Activated CD8-positive, alpha-beta memory T cell treated with anti-CD3 and anti-CD28 coated beads, Interleukin-2, amount 50 U/mL, for 24 hours (primary cell): ENCODE measurements around the gene EFNA5.

Experiments used
- DNase-seq: peaks from one replicate; pipeline ENCODE4 v3.0.0-alpha.2; 2020; ENCODE audit errors: extremely low read depth

The EFNA5 gene

DNA sequence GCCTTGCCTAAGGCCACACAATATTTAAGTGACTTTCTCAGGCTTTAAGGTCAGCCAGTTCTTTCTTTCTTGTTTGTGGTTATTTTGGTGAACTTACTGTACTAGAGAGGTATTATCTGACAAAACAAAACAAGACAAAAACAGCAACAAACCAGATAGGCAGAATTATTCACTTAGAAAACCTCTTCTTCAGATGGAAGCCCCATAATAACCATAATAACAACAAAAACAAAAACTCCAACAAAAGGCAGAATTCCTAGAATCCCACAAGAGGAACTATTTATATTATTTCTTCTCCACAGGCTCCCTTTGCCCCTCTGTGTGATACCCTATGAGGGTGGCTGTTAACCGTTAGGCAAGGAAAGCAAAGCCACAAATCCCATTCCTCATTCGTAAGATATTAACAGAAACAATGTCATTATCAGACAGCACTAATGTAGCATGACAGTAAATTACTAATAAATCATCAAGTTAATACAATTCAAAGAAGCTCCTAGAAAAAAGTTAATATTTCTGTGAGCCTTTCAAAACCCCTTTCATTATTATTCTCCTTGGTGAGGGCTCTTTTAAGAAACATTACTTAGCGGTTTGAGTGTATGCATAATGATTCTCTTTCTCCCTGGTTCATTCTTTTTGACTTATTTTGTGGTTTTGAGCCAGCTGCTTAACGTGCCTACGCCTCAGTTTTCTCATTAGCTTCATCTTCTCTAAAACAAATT is 274.9 kb downstream of the EFNA5 start:
- DNase-seq = no peak

- no peak for DNase-seq
These were observed 276.9 kb downstream of the EFNA5 start for GRCh38 chr5:107393851-107394250.

DNA sequence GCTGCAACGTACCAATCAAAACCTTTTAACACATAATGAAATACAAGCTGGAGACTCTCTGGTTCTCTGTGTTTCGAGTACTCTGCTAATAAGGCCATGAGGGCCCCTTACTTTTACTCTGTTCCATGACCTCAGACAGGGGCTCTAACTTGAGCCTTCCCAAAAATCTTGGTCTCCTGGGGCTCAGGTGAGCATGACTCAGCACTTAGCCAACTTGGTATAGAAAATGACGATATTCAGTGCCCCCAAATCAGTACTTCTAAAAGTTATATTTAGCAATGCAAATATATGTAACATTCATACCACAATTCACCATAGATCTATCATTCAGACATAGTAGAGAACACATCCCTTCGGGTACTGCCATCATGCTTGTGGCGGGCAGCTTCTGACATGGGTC is 278.9 kb downstream of the EFNA5 start:
- DNase-seq = no peak

GRCh38 chr5:107389775-107390148 is 281.0 kb downstream of the EFNA5 start:
- no peak for DNase-seq

GRCh38 chr5:107389130-107389774 is 281.5 kb downstream of the EFNA5 start:
- DNase-seq = no peak

GRCh38 chr5:107388141-107388861 is 282.4 kb downstream of the EFNA5 start:
- DNase-seq = no peak

DNA sequence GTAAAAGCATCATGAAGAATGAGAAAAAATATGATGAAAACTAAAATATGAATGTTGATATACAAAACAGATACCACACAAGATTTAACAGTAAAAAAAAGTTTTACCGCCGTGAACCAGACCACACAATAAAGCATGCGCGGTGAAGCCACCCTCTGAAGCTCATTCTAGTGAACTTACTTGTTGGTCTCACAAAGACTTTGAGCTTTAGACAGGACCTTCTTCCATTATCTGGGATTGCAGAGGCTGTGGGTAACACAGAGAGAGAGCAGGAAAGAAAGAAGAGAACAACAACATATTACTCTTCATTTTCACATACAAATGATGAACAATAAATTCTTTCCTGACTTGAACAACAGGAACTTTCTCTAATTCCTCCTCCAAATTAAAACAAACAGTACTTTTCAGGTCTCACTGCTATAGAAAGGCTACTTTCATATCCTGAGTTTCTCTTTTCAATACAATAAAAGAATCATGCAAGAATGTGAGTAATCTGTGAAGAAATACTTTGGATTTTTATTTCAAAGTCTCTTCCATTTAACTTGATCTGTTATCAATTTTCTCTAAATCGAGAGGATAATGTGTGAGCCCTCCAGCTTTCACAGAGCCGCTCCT is 283.1 kb downstream of the EFNA5 start:
- DNase-seq = no peak

DNA sequence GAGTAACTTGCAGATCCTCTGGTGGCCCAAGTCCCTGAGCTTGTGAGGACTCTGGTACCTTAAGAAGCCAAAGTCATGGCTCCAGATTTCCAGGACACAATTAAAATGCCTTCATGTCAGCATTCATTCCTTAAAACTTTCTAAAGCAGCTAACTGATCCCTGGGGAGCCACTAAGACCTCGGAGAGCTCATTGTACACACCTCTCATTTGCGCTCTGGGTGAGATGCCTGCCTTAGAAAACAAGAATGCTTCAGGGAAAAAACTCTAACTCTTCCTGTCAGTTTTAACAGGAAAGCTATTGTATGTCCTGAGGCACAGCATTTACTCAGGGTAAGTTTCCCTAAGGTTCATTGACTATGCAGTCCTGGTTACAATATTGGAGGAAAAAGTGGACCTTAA is 285.0 kb downstream of the EFNA5 start:
- no peak for DNase-seq

DNA sequence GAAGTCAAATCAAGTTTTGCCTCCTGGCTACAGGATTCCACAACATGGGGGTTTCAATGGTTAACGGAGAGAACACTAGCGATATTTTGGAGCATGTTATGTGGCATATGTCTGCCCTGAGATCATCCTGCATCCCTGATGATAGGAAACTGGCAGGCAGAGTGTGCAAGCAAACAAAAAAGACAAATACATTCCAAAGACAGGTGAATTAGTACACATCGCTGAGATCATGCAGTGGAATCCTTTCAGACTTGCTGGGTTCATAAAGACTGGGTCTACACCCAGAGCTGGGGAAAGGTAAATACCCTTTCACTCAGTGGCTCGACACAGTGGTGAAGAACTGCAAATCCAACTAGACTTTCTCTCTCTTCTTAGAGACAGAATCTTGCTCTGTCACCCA is 286.5 kb downstream of the EFNA5 start:
- DNase-seq = no peak

- no peak for DNase-seq
These were observed 287.3 kb downstream of the EFNA5 start for GRCh38 chr5:107383414-107383813.

GRCh38 chr5:107381189-107381856 is 289.4 kb downstream of the EFNA5 start:
- DNase-seq = no peak

DNA sequence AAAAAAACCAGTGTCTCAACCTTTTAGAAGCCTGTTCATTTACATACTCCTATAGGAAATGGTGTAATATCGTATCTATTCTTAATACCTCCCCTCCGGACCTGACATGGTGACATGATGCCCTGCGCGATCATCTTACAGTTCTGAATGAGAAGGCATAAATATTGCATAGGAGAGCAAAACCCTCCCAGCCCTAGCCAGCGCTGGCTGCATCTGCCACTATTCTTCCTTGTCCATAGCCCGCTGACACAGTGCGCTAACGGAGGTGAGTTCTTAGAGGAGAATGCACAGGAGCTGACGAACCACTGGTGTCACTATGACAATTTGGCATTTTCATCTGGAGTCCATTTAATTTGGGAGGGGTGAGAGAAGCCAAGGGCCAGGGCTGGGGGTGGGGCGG is 290.1 kb downstream of the EFNA5 start:
- DNase-seq = no peak

GRCh38 chr5:107378218-107378899 is 292.4 kb downstream of the EFNA5 start:
- DNase-seq = no peak

DNA sequence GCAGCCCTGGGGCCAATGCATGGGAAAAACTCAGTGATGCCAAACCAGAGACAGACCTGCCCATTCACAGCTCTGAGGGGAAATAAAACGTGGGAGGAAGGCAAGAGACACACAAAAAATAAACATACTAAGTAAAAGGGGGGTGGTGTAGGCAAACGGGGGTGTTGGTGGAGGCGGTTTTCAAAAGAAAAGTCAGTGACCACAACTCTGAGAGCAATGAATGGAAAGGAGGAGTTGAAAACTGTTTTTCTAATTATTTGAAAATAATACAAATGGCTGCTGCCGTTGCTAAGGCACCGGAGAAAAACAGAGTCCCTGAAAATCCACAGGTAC is 293.5 kb downstream of the EFNA5 start:
- DNase-seq = no peak

DNA sequence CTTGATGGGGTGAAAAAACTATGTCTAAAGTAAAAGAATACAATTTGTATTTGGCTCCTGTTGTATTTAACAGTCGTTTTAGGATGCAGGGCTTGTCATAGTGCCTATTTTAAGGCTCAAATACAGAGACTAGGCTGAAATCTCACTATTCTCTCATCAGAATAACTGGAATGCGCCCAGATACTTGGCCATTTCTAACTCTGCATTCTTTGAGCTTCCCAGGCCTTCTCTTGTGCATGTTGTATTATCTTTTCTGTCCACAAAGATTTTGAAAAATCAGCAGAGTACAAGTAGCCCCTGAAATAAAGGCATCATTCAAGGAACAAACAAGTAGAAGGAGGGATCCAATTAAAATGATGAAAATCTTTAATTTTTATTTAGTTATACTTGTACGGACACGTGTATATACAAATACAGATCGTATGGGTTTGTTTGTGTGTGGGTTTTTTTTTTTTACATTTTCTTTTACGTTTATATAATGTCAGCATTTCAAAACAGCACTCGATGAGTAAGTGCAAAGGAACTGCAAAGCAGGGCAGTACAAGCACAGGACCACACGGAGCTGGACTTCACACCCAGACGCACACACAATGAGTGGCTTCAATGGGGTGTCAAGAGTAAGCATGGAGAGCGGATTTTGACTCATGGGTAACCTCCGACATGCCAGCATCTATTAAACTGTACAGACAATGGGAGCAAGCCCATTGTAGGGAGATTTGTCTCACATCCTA is 294.0 kb downstream of the EFNA5 start:
- no peak for DNase-seq

GRCh38 chr5:107373549-107374263 is 297.0 kb downstream of the EFNA5 start:
- no peak for DNase-seq

GRCh38 chr5:107372723-107373450 is 297.9 kb downstream of the EFNA5 start:
- no peak for DNase-seq

GRCh38 chr5:107370396-107370968 is 300.3 kb downstream of the EFNA5 start:
- DNase-seq = no peak

DNA sequence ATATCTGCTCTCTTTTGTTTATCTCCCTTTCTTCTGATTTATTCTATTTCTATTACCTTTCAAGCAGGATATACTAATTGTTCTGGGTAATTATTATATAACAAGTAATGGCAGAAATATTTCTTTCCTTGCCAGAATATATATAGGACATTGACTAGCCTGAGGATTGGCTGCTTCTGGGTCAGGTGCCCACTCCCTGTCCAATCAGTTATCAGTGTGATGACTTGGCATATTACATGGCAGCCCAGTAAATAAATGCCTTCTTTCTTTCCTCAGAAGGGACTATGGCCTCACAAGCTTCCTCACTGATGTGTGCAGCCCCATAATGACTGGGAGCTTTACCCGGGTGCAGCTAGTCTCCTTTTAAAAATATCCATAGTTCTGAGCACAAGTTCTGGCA is 301.1 kb downstream of the EFNA5 start:
- DNase-seq = no peak
